Putamen (tissue), 1 donor: ENCODE results near the gene LSP1.

ENCODE experiments used
- DNase-seq: peaks from one replicate; pipeline ENCODE4 v3.0.0-alpha.2; 2016; ENCODE audit warnings: low spot score

The LSP1 gene

GRCh38 chr11:1848640-1849430 is 4.0 kb upstream of the LSP1 start:
- no peak for DNase-seq

- DNase-seq, result no peak
Measured at GRCh38 chr11:1851468-1852180, 1.3 kb upstream of the LSP1 start.

DNA sequence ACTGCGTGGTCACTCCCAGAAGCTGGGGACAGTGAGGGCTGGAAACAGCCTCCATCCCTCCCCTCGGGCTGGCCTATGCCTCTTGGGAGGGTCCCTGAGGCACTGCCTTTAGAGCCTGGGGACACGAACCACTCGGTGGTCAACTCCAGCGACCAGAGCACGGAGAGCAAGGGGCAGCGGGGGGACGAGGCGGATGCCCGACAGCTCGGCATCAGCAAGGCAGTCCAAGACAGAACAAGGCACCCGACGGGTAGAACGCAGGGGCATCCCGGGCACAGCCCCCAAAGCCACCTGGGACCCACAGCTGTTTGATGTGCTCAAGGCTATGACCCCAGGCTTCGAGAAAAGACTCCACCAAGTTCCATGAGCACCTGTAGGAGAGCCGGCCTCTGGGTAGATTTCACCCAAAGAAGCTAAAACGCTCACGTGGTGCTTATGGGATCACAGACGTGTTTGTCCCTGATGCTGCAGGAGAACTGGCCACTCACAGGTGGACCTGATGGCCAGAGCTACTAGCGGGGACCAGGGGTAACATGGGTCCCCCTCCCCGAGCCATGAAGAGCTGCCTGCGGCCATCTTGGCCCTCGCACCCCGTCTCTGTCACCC is 510 bp upstream of the LSP1 start:
- DNase-seq, result no peak

DNA sequence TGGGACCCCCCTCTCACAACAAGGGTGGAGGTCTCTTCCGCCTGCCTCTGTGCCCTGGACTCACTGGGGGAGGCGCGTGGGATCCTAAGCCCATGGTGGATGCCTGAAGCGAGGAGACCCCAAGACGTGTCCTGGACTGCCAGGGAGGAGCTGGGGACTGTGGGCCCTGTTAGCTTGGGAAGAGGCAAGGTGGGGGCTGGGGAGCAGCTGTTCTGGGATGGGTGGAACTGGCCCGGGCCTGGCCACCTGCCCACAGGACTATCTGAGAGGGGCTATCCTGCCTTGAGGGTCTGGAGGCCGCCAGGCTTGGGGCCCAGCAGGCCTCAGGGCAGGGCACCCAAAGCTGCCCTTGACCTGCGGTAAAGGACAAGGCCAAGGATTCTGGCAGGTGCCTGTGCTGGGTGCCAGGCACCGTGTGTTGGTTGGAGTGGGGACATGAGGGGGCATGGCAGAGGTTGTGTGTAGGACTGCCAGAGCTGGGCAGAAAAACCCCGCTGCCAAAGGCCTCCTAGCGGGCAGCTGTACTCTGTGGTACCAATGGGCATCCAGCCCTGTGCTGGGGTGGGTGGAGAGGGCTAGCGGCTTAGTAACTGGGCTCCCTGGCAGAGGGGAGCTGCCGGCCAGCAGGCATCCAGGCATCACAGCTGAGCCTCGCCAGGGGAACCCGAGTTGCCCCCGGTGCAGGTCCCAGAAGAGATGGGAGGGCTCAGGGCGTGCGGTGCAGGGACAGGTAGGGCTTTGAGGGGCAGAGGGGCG is 670 bp downstream of the LSP1 start:
- DNase-seq, result no peak

DNA sequence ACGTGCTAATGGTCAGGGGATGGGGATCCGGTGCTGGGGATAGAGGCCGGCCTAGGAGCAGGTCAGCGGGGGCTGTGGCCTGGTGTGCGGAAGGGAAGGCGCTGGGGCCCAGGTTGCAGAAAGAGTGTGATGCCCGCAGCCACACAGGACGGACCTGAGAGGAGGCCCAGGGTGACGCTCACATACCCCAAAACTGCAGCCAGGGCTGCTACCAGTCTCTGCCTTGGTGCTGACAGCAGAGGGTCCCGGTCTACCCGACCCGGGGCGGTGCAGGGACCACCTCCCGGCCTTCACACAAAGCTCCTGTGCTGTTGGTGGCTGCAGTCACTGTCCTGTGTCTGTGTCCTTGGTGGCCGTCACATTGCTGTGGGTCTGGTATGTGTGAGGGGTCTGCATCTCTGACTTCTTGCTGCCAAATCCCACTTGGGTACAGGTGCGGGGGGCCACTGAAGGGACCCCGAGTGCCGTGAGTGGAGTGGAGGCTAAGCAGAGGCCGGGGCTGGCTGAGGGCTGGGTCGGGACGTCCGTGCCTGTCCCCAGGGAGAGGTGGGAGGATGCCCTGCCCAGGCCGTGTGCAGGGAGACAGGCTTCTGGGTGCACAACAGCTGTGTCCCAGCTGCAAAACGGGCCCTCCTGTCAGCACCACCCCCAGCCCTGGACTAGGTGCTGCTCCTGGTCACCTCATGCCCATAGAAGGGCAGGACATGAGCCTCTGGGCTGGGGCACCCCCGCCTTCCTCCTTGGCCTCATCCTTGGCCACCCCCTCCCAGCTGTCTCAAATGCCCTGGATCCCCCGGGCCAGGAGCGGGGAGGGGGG is 1.5 kb downstream of the LSP1 start:
- DNase-seq, result no peak

DNA sequence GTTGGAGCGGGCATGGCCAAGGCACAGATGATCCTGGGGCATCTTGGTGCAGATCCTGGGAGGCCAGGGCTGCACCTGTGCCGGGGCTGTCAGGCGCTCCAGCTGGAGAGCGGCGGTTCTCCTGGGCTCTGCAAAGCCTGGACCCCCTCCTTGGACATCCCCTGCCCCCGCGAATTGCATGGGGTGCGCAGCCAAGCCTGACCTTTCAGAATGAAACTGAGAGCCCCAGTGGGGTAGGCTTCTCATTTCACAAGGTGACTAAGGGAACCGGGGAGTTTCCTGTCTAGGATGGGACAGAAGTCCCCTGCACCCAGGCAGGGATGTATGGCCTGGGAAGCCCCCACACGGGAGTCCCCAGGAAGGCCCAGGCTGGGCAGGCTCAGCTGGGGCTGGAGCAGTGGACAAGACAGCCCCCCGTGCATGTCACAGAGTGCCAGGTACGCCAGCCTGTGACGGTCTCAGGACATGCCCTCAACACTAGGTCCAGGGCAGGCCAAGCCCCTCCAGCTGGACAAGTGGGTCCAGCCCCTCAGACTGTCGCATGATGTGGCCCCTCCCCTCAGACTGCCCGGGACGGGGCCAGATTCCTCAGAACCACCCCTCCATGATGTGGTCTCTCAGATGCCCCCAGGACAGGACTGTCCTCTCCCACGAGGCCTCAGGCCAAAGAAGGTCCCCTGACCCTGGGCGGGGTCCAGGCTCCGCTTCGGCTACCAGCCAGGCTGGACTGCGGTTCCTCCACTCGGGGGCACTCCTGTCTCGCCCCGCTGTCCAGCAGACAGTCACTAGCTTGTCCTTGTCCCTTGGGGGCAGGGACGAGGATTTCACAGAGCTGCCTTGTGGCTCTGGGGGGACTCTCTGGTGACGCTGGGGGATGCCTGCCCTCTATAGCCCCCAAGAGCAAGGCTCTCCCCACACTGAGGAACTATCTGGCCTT is 2.3 kb downstream of the LSP1 start:
- no peak for DNase-seq

DNA sequence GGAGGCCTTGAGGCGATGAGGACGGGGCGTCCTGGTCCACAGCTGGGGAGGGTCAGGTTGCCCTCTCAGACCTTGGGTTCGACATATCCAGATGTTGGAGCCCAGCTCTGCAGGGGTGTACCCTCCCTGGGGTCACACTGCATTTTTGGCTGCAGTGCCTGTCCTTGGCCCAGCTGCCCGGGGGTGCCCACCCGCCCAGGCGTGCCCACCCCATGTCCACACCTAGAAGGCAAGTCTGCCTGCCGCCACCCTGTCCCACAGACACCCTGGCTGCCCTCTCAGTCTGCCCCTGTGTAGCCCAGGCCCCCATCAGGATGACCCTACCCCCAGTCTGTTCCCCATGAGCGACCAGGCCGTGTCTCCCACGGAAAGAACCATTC is 3.0 kb downstream of the LSP1 start:
- DNase-seq, result no peak

DNA sequence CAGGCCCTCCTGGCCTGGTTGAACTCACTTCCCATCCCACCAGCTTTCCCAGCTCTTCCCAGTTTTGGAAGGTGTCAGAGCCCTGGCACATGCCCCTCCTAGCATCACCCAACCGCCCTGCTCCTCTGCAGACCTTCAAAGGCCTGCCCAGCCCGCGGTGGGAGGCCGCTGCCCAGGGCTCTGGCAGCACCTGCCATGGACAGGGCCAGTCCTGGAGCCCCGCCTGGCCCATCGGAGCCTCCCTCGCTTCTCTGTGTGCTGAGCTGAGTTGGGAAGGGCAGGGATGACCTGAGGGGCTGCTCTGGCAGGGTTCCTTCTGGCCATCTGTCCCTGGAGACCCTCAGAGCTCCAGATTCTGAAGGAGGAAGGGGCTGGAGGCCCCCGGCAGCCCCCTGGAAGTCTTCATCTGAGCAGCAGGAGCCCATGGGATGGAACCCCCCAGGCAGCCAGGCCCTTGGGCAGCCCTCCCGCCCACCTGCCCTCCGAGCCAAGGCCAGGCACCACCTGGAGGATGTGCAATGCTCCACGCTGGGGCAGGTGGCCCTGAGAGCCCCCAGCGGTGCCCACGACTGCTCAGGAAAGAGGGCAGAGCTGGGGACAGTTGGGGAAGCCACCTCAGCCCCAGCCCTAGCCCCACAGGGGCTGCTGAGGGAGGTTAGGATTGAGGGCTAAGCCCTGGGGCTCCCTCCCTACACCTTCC is 3.6 kb downstream of the LSP1 start:
- no peak for DNase-seq

DNA sequence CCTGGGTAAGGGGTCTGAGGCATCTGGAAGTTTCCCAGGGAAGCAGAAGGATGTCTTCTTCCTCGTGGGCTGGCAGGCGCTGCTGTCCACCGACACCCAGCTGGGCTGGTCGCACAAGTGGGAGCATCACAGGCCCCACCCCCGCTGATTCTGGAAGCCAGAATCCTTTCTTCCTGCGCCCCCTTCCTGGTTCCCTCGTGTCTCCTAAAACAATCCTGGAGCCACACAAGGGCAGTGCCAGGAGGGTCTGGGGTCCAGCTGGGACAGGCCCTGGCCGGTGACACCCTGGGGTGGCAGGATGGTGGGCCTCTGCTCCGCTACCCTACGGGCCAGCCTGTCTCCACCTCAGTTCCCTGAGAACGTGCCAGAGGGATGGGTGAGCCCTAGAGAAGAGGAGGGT is 4.2 kb downstream of the LSP1 start:
- no peak for DNase-seq

DNA sequence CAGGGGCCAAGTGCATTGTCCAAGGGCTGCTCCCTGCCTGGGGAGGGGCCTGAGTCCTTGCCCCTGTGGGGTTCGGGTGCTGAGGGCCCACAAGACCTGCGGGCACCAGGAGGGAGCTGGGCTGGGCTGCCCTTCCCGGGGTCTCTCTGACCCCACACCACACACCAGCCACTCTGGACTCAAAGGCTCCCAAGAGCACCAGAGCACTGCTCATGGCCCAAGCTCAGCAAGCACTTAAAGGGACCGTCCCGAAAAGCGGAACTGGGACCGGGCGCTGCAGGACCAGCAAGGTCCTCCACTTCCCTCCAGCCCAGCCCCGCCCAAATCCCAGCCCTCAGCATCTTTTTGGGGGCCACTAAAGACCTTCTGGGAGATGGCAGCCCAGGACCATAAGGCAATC is 5.3 kb downstream of the LSP1 start:
- no peak for DNase-seq

DNA sequence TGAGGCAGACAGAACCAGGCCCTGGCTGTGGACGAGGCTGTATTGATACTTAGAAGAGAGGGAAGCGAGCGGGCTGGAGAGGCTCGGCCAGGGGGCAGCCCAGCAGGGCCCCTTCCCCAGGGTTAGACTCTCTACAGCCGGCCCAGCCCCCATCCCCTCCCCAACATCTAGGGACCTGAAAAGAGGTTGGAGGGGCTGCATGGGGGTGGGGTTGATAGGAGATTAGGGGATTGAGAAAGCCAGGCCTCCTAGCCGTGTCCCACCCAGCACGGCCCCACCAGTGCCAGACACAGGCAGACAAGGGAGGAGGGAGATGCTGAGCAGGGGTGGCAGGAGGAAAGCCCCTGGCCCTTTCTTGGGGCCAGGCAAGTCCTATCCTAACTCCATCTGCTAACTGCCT is 5.7 kb downstream of the LSP1 start:
- no peak for DNase-seq

- DNase-seq, result no peak
Measured at GRCh38 chr11:1859004-1859403, 6.1 kb downstream of the LSP1 start.

DNA sequence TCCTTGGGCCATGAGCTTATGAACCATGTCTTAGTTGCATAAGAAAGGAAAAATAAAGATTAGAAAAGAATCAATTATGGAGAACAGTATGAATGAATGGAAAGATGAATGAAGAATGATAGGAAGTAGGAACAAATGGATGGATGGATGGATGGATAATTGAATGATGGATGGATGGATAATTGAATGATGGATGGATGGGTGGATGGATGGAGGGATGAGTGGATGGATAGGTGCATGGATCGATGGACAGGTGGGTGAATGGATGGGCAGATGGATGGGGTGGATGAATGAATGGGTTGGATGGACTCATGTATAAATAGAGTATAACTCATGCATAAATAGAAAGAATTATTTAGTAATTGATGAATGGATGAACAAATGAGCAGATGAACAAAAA is 7.2 kb downstream of the LSP1 start:
- no peak for DNase-seq

DNA sequence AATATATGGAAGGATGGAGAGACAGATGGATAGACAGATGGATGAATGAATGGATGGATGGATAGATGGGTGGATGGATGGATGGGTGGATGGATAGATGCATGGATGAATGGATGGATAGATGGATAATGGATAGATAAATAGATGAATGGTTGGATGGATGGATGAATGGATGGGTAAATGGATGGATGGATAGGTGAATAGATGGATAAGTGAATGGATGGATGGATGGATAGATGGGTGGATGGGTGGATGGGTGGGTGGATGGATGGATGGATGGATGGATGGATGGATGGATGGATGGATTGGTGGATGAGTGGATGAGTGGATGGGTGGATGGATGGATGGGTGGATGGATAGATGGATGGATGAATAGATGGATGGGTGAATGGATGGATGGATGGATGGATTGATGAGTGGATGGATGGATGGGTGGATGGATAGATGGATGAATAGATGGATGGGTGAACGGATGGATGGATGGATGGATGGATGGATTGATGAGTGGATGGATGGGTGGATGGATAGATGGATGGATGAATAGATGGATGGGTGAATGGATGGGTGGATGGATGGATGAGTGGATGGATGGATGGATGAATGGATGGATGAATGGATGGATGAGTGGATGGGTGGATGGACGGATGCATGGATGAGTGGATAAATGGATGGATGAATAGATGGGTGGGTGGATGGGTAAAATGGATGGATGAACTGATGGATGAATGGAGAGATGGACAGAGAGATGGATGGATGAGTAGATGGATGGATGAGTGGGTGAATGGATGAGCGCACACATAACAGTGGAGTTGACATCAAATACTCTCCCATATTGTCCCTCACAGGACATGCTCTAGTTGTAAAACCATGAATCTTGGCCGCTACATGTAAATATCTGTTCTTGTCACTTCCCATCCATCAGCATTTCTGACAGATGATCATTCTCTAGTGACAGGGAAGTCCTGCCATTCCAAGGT is 8.8 kb downstream of the LSP1 start:
- DNase-seq, result no peak

- no peak for DNase-seq
Measured at GRCh38 chr11:1862588-1863351, 9.9 kb downstream of the LSP1 start.

- DNase-seq, result peak; percentile 70
Measured at GRCh38 chr11:1863352-1864216, 10.7 kb downstream of the LSP1 start.

DNA sequence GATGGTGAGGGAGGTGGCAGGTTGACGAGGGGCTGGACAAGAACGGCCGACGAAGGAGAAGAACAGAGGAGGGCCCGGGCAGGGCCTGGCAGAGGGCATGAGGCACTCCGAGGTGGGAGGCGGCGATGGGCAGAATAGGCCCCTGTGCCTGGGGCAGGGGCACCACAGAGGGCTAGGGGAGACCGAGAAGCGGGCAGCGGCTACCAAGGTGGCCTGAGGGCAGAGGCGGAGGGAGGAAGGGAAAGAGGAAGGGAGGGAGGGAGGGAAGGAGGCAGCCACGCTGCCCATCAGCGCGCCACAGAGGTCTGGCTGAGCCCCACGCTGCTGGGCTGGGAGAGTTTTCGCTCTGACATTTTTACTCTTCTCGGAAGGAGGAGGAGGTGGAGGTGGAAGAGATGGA is 11.3 kb downstream of the LSP1 start:
- DNase-seq, result no peak
